GM21367 (cell line): ENCODE results near the gene DLGAP1.
"Not testable (repeated sequence)": the region's sequence is repeated elsewhere in the genome, so short reads cannot be mapped to it uniquely, and the experiment has no call there.

Experiments
- ATAC-seq: cut with Tn5 transposase; IDR thresholded peaks from one replicate; pipeline ENCODE4 v1.9.1; 2021; ENCODE audit not compliant: unreplicated experiment

DLGAP1 gene

GRCh38 chr18:4101009-4101408 is 354.1 kb downstream of the DLGAP1 start:
- ATAC-seq, result no peak

DNA sequence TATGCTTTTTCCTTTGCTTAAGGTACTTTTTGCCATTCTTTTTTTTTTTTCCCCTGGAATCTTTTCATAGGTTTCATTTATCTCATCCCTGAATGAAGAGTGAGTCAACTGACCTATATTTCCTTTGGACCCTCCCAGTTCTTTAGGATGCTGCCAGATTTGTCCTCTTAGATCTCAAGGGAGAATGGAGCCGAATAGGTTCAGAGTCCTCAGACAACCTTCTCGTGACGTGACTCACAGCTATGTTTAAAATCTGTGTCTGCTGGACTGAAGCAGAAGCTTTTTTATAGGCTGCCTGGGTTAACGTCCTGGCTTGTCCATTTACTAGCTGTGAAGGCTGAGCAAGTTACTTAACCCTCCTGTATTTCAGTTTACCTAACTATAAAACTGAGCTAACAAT is 358.6 kb downstream of the DLGAP1 start:
- no peak for ATAC-seq

DNA sequence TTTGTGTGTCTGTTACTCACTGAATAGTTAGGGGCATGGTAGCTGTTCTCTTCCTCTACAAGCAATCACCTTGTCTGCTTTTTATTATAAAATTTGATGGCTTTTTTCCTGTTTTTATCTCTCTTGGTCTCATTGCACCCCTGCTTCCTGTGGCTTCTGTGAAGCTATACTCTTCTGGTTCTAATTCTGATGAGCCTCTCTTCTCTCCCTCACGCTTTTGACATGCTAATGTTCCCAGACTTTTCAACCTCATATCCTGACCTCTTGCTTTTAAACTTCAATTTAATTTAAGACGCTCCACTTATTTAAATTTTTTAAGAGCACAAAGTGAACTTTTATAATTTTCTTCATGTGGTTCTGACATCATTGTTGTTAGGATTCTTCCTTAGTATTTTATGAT is 361.4 kb downstream of the DLGAP1 start:
- ATAC-seq, result no peak

DNA sequence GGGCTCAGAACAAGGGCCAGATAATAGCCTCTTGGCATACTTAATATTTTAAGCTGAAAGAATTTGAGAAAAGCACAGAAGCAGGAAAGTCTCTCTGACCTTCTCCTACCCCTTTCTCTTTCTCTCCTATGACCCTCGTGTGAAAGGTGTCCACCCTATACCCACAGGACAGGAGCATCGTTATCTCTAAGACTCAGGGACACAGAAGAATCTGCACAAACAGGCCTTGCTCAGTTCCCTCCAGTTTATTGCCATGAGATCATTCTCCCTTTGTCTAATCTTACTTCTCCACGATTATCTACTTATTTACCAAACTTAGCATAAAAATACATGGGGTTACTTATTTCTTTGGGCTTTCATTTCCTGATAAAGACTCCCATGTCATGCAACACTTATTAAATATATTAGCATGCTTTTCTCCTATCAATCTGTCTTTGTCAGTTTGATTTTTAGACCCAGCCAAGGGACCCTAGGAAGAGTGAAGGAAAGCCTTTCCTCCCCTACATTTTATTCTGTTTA is 370.7 kb downstream of the DLGAP1 start:
- no peak for ATAC-seq

DNA sequence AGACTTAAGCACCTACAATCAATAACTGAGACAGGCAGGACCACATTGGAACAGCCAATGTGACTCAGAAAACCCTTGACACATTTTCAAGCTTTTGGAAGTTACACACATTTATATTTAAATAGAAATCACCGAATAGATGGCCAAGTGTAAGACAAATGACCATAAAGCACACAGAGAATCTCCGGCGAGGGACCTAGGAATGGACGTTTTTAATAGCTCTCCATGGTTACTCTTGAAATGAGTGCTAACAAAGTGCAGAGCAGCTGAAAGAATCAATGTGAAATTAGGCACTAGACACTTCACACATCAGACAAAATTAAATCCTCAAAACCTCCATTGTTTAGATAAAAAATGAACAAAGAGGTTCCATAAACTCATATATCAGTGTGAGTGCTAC is 376.9 kb downstream of the DLGAP1 start:
- ATAC-seq, result no peak

GRCh38 chr18:4077721-4078120 is 377.4 kb downstream of the DLGAP1 start:
- ATAC-seq, result no peak

DNA sequence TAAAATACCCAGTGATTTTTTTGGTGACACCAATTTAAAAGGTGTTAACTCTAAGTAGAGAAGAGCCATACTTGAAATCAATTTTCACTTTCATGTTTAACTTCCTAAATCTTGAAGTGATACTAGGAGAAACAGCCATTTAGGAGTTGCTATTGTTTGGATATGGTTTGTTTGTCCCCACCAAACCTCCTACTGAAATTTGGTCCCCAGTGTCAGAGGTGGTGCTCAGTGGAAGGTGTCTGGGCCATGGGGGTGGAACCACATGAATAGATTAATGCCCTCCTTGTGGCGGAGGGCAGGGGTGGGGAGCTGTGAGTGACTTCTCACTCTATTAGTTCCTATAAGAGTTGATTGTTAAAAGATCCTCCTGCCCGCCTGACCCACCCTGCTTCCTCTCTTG is 377.9 kb downstream of the DLGAP1 start:
- ATAC-seq, result no peak

DNA sequence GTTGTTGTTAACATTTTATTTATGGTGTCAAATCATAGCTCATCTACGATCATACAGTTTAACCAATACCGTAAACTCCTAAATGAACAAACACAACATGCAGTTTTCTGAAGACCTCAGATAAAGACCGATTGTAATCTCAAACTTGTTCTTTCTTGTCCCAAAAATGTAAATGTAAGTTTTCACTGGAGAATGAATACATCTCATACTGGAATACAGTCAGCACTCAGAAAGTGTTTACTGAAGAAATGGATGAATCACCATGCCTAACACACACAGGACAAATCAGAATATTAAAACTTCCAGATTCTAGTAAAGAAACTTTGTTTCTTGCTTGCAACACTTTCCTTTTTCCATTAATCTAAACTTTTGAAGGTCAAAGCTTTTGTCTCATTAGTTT is 380.5 kb downstream of the DLGAP1 start:
- no peak for ATAC-seq

DNA sequence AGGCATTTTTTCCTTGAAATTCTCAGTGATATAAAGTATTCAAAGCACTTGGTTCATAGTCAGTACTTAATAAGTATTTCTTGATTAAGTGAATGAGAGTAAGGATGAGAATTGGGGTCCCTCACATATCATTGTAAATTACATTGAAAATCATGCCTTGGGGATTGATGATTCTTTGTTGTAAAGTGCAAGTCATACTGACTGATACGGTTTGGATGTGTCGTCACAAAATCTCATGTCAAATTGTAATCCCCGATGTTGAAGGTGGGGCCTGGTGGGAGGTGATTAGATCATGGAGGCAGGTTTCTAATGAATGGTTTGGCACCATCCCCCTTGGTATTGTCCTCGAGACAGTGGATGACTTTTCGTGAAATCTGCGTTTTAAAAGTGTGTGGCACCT is 385.9 kb downstream of the DLGAP1 start:
- ATAC-seq, result no peak

GRCh38 chr18:4068552-4069158 is 386.5 kb downstream of the DLGAP1 start:
- peak; percentile 87 for ATAC-seq

DNA sequence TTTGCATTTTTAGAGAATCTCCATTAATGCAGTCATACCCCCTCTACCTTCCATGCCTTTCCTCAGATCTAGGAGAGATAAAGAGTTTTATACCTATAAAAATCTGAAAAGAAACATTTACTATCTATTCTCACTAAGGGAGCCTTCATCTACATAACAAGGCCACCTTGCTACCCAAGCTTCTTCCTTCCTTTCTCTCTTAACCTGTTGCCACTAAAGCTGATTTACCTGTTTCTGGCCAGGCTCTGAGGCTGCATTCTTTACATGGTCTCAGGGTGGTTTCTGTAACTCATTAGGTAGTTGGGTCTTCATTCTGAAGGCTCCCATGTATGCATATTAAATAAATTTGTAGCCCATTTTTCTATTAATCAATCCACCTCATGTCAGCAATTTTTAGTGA is 391.6 kb downstream of the DLGAP1 start:
- no peak for ATAC-seq

DNA sequence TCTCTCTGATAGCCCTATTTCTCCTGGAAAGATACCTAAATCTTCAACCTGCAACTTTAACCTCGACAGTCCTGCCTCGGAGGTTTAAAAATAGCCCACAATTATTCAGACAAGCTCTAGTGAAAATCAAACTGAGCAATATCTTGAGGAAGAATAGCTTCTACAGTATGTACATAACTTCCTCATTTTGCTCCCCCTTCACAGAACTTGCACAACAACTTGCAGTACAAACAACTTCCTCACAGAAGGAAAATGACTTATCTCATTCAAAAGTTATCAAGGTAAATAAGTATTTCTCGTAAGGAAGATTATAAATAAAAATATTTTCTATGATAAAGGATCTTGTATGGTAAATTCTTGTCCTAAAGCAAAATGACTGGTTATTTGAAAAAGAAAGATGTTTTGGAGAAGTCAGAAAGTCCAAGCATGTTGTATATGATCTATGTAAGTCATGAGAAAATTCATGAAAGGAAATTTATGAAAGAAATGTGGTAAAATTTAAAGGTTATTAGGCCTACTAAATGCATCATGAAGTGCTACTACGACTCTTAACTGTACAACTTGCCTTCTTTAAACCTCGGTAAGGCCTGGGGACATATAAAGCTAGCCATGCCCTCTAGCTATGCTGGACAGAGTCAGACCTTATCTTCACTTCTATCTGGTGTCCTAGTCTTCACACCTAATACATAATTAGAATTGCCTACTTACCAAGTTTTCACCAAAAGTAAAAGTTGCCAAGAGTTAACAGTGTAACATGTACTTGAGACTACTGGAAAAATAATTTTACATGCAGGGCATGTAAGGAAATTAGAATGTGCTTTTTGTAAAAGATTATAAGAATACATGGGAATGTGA is 394.5 kb downstream of the DLGAP1 start:
- ATAC-seq, result no peak

DNA sequence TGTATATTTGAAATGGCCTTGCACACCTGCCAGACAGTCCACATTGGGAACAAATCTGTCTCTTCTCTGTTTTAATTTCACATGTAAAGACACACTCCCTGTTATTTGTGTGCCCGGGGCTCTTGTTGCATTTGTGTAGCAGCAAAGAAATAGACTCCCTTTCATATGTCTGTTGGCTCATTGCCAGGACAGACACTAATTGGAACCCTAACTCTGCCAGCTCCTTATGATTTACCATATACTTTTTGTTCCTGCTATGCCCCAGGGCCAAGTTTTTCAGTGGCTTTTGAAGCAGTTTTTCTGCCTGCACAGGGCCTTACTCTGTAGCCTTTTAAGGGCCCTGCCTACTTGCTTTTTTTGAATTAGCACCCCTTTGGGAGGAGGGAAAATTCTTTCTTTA is 396.9 kb downstream of the DLGAP1 start:
- no peak for ATAC-seq

DNA sequence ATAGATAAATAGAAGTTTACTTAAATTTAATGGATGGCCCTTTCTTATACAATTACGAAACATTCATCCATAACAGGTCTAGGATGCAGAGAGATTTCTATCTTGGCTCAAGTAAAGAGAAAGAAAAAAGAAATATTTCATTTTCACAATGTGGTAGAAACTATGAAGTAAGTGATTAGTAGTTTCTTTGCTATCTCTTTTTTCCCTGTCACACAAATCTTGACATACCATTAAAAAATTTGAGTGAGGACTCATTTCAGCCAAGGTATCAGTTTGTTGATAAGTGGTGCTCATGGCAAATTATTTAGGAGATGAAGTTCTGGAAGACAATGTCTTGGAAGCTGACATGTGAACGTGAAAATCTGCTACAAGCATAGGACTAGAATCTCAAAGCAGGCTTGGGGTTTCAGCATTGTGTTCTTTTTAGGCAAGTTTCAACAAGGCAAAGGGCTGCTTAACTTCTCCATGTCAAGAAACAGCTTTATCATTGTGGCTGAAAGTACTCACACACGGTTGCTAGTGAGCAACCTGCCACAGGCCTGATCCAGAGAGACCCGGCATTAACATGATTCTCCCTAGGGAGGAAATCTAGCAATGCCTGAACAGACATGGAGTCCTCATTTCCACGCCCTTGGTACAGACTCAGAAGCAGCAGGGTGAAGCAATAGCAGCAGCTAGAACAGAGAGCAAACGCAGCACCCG is 414.6 kb downstream of the DLGAP1 start:
- ATAC-seq, result no peak

DNA sequence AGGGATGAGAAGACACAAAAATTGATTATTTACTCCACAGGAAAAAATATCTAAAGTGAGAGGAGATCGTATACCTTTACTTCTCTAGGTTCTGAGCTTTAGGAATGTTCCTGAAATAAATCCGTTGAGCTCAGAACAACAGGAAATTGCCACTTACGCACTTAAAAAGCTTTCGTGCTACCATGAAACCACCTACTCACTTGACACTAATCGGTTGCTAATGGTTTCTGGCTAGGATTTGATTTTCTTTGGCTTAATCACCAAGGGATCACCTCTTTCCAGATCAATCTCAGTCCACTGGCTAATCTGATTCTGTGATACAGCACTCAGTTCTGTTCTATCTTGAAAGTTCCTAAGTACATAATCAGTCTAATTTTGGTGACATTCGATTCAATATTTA is 419.6 kb downstream of the DLGAP1 start:
- no peak for ATAC-seq

GRCh38 chr18:4034815-4035214 is 420.3 kb downstream of the DLGAP1 start:
- ATAC-seq, result not testable (repeated sequence)

GRCh38 chr18:4026542-4026941 is 428.6 kb downstream of the DLGAP1 start:
- ATAC-seq, result no peak

- no peak for ATAC-seq
Observed at GRCh38 chr18:4024702-4025101, 430.4 kb downstream of the DLGAP1 start.

- ATAC-seq, result not testable (repeated sequence)
Observed at GRCh38 chr18:4022749-4023148, 432.4 kb downstream of the DLGAP1 start.

GRCh38 chr18:4020026-4020425 is 435.1 kb downstream of the DLGAP1 start:
- no peak for ATAC-seq

- ATAC-seq, result peak; percentile 90
Observed at GRCh38 chr18:4017480-4017879, 437.6 kb downstream of the DLGAP1 start.
